ENCODE measurements around the gene DELE1.

- TF ChIP-seq EP300 (IDR thresholded peaks at IDR 0.05) (no peak), CTCF (IDR thresholded peaks at IDR 0.05) (no peak)
These were observed 35.0 kb downstream of the DELE1 start for GRCh38 chr5:141958546-141959172.

Data from suprapubic skin (tissue), 3 donors.